ENCODE measurements around the gene DNM1L. TPM values are rescaled to one million over a fixed set of nuclear protein-coding genes. Genes with fewer than 3 reads are reported as not detected.

DNM1L gene
- total and polyA plus RNA-seq, 10 of the 15 experiments (the other 5 are each of a cell fraction or from before 2014, with no cell fraction given) = 23.1 to 201 (median 63.9) TPM

- in situ Hi-C loops (cut with MboI) = no loop called here
- Histone ChIP-seq H3K4me3 (no peak overlapping the region), H3K9me3 (replicated peaks; ENCODE audit: control insufficient read depth, insufficient read depth, low read length) (no peaks in the 10 kb centered on the region), H3K36me3 (ENCODE audit: control insufficient read depth in 2 of 2, insufficient read depth in 2 of 2, low read length in 1 of 2) (no peaks in the 10 kb centered on the region), H3K27ac (ENCODE audit: control insufficient read depth, insufficient read depth) (no peak overlapping the region), H3K4me1 (ENCODE audit: control insufficient read depth, insufficient read depth, low read length) (no peaks in the 10 kb centered on the region), H3K4me2 (ENCODE audit: control insufficient read depth, insufficient read depth) (no peak overlapping the region), H3K9ac (ENCODE audit: control insufficient read depth, insufficient read depth, low read length) (no peak overlapping the region), H3K27me3 (replicated peaks in 1 of 2; ENCODE audit: control insufficient read depth in 2 of 2, insufficient read depth in 2 of 2, low read length in 1 of 2) (no peaks in the 10 kb centered on the region), H3K79me2 (ENCODE audit: control insufficient read depth, insufficient read depth, low read length) (no peaks in the 10 kb centered on the region), H4K20me1 (ENCODE audit: control insufficient read depth, insufficient read depth) (no peaks in the 10 kb centered on the region), H2AFZ (ENCODE audit: control insufficient read depth, low read depth, low read length) (no peak overlapping the region)
- ATAC-seq (no peak), FAIRE-seq (no peak), DNase-seq (ENCODE audit: low read depth, low spot score) (no peak)
- 3% methylated on average over 2 of the region's 2 CpGs for WGBS (ENCODE audit: insufficient coverage, insufficient replicate concordance, low lambda C conversion rate, missing lambda C conversion rate)
- ChIA-PET CTCF (no interaction called here), SMC1A (ENCODE audit: uncharacterized antibody, unreplicated experiment) (no interaction called here), POLR2A (no interaction called here), RAD21 (ENCODE audit: unreplicated experiment) (no interaction called here)
- intact Hi-C loops (cut with micrococcal nuclease; ENCODE audit: unreplicated experiment) = no loop called here
- no TSS peak for BruUV-seq (replicated peaks)
- TF ChIP-seq TAF1 (IDR thresholded peaks at IDR 0.05; ENCODE audit: borderline replicate concordance, low read depth, low read length) = no peak
- TF ChIP-seq NFXL1 (IDR thresholded peaks at IDR 0.05; ENCODE audit: borderline replicate concordance) = no peak
- no peak for TF ChIP-seq E2F8 (IDR thresholded peaks at IDR 0.05; ENCODE audit: low read depth, partially characterized antibody)
- TF ChIP-seq CREM (IDR thresholded peaks at IDR 0.05; ENCODE audit: low read depth) = no peak
- no peak for TF ChIP-seq TBL1XR1 (IDR thresholded peaks at IDR 0.05; ENCODE audit: low read depth, low read length)
- TF ChIP-seq BCL3 (IDR thresholded peaks at IDR 0.05; ENCODE audit: borderline replicate concordance, insufficient read depth, low read depth, low read length, poor library complexity, severe bottlenecking) = no peak
- TF ChIP-seq POLR2AphosphoS5 (IDR thresholded peaks at IDR 0.05; ENCODE audit: low read length) = no peak
- no peak for TF ChIP-seq CEBPZ (IDR thresholded peaks at IDR 0.05; ENCODE audit: low read depth, low read length)
- TF ChIP-seq CREB1 (IDR thresholded peaks at IDR 0.05; ENCODE audit: low read depth) = no peak
- TF ChIP-seq POLR2A (IDR thresholded peaks at IDR 0.05; ENCODE audit: low read depth, low read length) = no peak
- TF ChIP-seq RAD51 (IDR thresholded peaks at IDR 0.05) = no peak
- TF ChIP-seq ZBTB40 (IDR thresholded peaks at IDR 0.05; ENCODE audit: borderline replicate concordance) = no peak
- TF ChIP-seq NBN (IDR thresholded peaks at IDR 0.05) = no peak
- TF ChIP-seq FOXM1 (IDR thresholded peaks at IDR 0.05; ENCODE audit: low read depth, low read length) = no peak
- no peak for TF ChIP-seq MXI1 (IDR thresholded peaks at IDR 0.05; ENCODE audit: low read depth, low read length)
These were observed 110.8 kb downstream of the DNM1L start for GRCh38 chr12:32789916-32790315.

Data from GM12878 (cell line).